IMR-90 (cell line): ENCODE data around the gene FFAR1.

Source experiments
- FOS ChIP-seq: fragments of 150-350 bp; IDR thresholded peaks from 2 replicates; pipeline ENCODE4 v1.6.1; 2016; ENCODE audit warnings: low read depth, low read length
- MXI1 ChIP-seq: IDR thresholded peaks from 2 replicates; pipeline ENCODE4 v1.6.1; 2012; ENCODE audit warnings: low read depth, mild to moderate bottlenecking, low read length, moderate library complexity, borderline replicate concordance
- RAD21 ChIP-seq: IDR thresholded peaks from 2 replicates; pipeline ENCODE4 v1.6.1; 2012; ENCODE audit warnings: low read length, improper control_type of control experiment
- RCOR1 ChIP-seq: IDR thresholded peaks from 2 replicates; pipeline ENCODE4 v1.6.1; 2012; ENCODE audit warnings: mild to moderate bottlenecking, low read length, improper control_type of control experiment; ENCODE audit not compliant: insufficient replicate concordance
- SMC3 ChIP-seq: fragments of 150-350 bp; IDR thresholded peaks from 2 replicates; pipeline ENCODE4 v1.6.1; 2016; ENCODE audit warnings: low read depth, mild to moderate bottlenecking, antibody characterized with exemption, low read length, moderate library complexity
- TF ChIP-seq, protein P1 (sequence below): conservative IDR thresholded peaks from 2 replicates; pipeline ENCODE4 v1.5.1; 2012; ENCODE audit warnings: mild to moderate bottlenecking, low read depth, low read length, improper control_type of control experiment

- TF ChIP-seq RAD21, result no peak
- TF ChIP-seq, protein P1, sequence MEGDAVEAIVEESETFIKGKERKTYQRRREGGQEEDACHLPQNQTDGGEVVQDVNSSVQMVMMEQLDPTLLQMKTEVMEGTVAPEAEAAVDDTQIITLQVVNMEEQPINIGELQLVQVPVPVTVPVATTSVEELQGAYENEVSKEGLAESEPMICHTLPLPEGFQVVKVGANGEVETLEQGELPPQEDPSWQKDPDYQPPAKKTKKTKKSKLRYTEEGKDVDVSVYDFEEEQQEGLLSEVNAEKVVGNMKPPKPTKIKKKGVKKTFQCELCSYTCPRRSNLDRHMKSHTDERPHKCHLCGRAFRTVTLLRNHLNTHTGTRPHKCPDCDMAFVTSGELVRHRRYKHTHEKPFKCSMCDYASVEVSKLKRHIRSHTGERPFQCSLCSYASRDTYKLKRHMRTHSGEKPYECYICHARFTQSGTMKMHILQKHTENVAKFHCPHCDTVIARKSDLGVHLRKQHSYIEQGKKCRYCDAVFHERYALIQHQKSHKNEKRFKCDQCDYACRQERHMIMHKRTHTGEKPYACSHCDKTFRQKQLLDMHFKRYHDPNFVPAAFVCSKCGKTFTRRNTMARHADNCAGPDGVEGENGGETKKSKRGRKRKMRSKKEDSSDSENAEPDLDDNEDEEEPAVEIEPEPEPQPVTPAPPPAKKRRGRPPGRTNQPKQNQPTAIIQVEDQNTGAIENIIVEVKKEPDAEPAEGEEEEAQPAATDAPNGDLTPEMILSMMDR, result no peak
- no peak for TF ChIP-seq FOS
- no peak for TF ChIP-seq RCOR1
- no peak for TF ChIP-seq MXI1
- TF ChIP-seq SMC3, result no peak
Observed at GRCh38 chr19:35308910-35309309, 38.8 kb upstream of the FFAR1 start.
